T-helper 1 cell treated with Interleukin-12 subunit alpha and Interleukin-12 subunit beta and Interleukin-4 antibody, amounts not matched to agents 30 μg/mL and 1 μg/mL, for 36 hours (primary cell): ENCODE results near the gene C15orf40.
"Not testable (repeated sequence)": the region's sequence is repeated elsewhere in the genome, so short reads cannot be mapped to it uniquely, and the experiment has no call there.

Experiments used
- H3K27ac Mint-ChIP-seq: one replicate; pipeline ENCODE4 v1.8.0; 2021; ENCODE audit warnings: mild to moderate bottlenecking, mixed read lengths
- H3K27me3 Mint-ChIP-seq: one replicate; pipeline ENCODE4 v1.8.0; 2021; ENCODE audit warnings: low read depth, mixed read lengths
- H3K36me3 Mint-ChIP-seq: one replicate; pipeline ENCODE4 v1.8.0; 2021; ENCODE audit warnings: low read depth, mixed read lengths
- H3K4me1 Mint-ChIP-seq: one replicate; pipeline ENCODE4 v1.8.0; 2021; ENCODE audit warnings: low read depth, mixed read lengths
- H3K4me3 Mint-ChIP-seq: one replicate; pipeline ENCODE4 v1.8.0; 2021; ENCODE audit warnings: mild to moderate bottlenecking, moderate library complexity, mixed read lengths
- H3K9me3 Mint-ChIP-seq: one replicate; pipeline ENCODE4 v1.8.0; 2021; ENCODE audit warnings: mixed read lengths

The C15orf40 gene

GRCh38 chr15:83012076-83012426 is 612 bp upstream of the C15orf40 start:
- Mint-ChIP-seq H3K36me3 (peaks cover 27% of the 10 kb centered on the region), H3K27ac (peak overlapping the region; percentile 78), H3K27me3 (no peaks in the 10 kb centered on the region), H3K4me1 (peaks cover 40% of the 10 kb centered on the region), H3K4me3 (peak overlapping the region; percentile 98), H3K9me3 (no peaks in the 10 kb centered on the region)

- no peaks in the 10 kb centered on the region for H3K27me3 Mint-ChIP-seq
- H3K27ac Mint-ChIP-seq: peak overlapping the region; percentile 93
- peaks cover 27% of the 10 kb centered on the region for H3K36me3 Mint-ChIP-seq
- H3K4me1 Mint-ChIP-seq: peaks cover 40% of the 10 kb centered on the region
- H3K4me3 Mint-ChIP-seq: peak overlapping the region; percentile 98
- H3K9me3 Mint-ChIP-seq: no peaks in the 10 kb centered on the region
Measured at GRCh38 chr15:83010709-83011270, 649 bp downstream of the C15orf40 start.

GRCh38 chr15:83000672-83001031 is 10.8 kb downstream of the C15orf40 start:
- not testable (repeated sequence) for H3K27ac Mint-ChIP-seq, H3K9me3 Mint-ChIP-seq, H3K4me1 Mint-ChIP-seq, H3K36me3 Mint-ChIP-seq, H3K27me3 Mint-ChIP-seq, H3K4me3 Mint-ChIP-seq

GRCh38 chr15:82999905-83000671 is 11.4 kb downstream of the C15orf40 start:
- Mint-ChIP-seq H3K36me3 (peaks cover 5% of the 10 kb centered on the region), H3K27me3 (no peaks in the 10 kb centered on the region), H3K4me1 (peaks cover 8% of the 10 kb centered on the region), H3K27ac (peak overlapping the region; percentile 53), H3K9me3 (no peaks in the 10 kb centered on the region), H3K4me3 (peak overlapping the region; percentile 73)

GRCh38 chr15:82999426-82999825 is 12.0 kb downstream of the C15orf40 start:
- Mint-ChIP-seq H3K27me3 (no peaks in the 10 kb centered on the region), H3K4me1 (peaks cover 8% of the 10 kb centered on the region), H3K9me3 (no peaks in the 10 kb centered on the region), H3K36me3 (peaks cover 2% of the 10 kb centered on the region), H3K4me3 (no peak overlapping the region), H3K27ac (no peak overlapping the region)

- Mint-ChIP-seq H3K27ac (no peak overlapping the region), H3K27me3 (no peaks in the 10 kb centered on the region), H3K36me3 (peaks cover 8% of the 10 kb centered on the region), H3K4me1 (peaks cover 10% of the 10 kb centered on the region), H3K4me3 (no peak overlapping the region), H3K9me3 (no peaks in the 10 kb centered on the region)
Measured at GRCh38 chr15:82995938-82996337, 15.5 kb downstream of the C15orf40 start.

GRCh38 chr15:82995076-82995475 is 16.4 kb downstream of the C15orf40 start:
- no peak overlapping the region for H3K27ac Mint-ChIP-seq
- H3K27me3 Mint-ChIP-seq: no peaks in the 10 kb centered on the region
- no peaks in the 10 kb centered on the region for H3K9me3 Mint-ChIP-seq
- H3K4me1 Mint-ChIP-seq: peaks cover 4% of the 10 kb centered on the region
- H3K36me3 Mint-ChIP-seq: peaks cover 12% of the 10 kb centered on the region
- no peak overlapping the region for H3K4me3 Mint-ChIP-seq

- H3K27me3 Mint-ChIP-seq: no peaks in the 10 kb centered on the region
- no peak overlapping the region for H3K27ac Mint-ChIP-seq
- peaks cover 7% of the 10 kb centered on the region for H3K4me1 Mint-ChIP-seq
- peaks cover 23% of the 10 kb centered on the region for H3K36me3 Mint-ChIP-seq
- no peaks in the 10 kb centered on the region for H3K9me3 Mint-ChIP-seq
- no peak overlapping the region for H3K4me3 Mint-ChIP-seq
Measured at GRCh38 chr15:82993144-82993543, 18.3 kb downstream of the C15orf40 start.

- no peak overlapping the region for H3K4me3 Mint-ChIP-seq
- H3K27me3 Mint-ChIP-seq: no peaks in the 10 kb centered on the region
- H3K4me1 Mint-ChIP-seq: peaks cover 7% of the 10 kb centered on the region
- no peaks in the 10 kb centered on the region for H3K9me3 Mint-ChIP-seq
- no peak overlapping the region for H3K27ac Mint-ChIP-seq
- peaks cover 23% of the 10 kb centered on the region for H3K36me3 Mint-ChIP-seq
Measured at GRCh38 chr15:82992436-82992998, 18.9 kb downstream of the C15orf40 start.

GRCh38 chr15:82986442-82986780 is 25.0 kb downstream of the C15orf40 start:
- Mint-ChIP-seq H3K9me3 (no peaks in the 10 kb centered on the region), H3K27me3 (no peaks in the 10 kb centered on the region), H3K27ac (peak overlapping the region; percentile 93), H3K4me1 (peaks cover 27% of the 10 kb centered on the region), H3K36me3 (peaks cover 27% of the 10 kb centered on the region), H3K4me3 (peak overlapping the region; percentile 87)

GRCh38 chr15:82985688-82986441 is 25.6 kb downstream of the C15orf40 start, which contains the start of gene RAMAC:
RAMAC (plus strand) TSS chr15:82986210; CDS start chr15:82989019, 2,809 bp downstream.
- Mint-ChIP-seq H3K36me3 (peaks cover 24% of the 10 kb centered on the region), H3K4me3 (peak within 1 kb of the TSS; percentile 87), H3K27ac (peak within 1 kb of the TSS; percentile 93), H3K27me3 (no peaks in the 10 kb centered on the region), H3K4me1 (peaks cover 27% of the 10 kb centered on the region), H3K9me3 (no peaks in the 10 kb centered on the region)

- peaks cover 13% of the 10 kb centered on the region for H3K4me1 Mint-ChIP-seq
- H3K4me3 Mint-ChIP-seq: no peak overlapping the region
- no peaks in the 10 kb centered on the region for H3K9me3 Mint-ChIP-seq
- H3K27ac Mint-ChIP-seq: no peak overlapping the region
- peaks cover 5% of the 10 kb centered on the region for H3K36me3 Mint-ChIP-seq
- no peaks in the 10 kb centered on the region for H3K27me3 Mint-ChIP-seq
Measured at GRCh38 chr15:82980981-82981380, 30.5 kb downstream of the C15orf40 start.

- peaks cover 5% of the 10 kb centered on the region for H3K4me1 Mint-ChIP-seq
- H3K27ac Mint-ChIP-seq: no peak overlapping the region
- no peak overlapping the region for H3K4me3 Mint-ChIP-seq
- peaks cover 3% of the 10 kb centered on the region for H3K36me3 Mint-ChIP-seq
- no peaks in the 10 kb centered on the region for H3K9me3 Mint-ChIP-seq
- peaks cover 4% of the 10 kb centered on the region for H3K27me3 Mint-ChIP-seq
Measured at GRCh38 chr15:82979726-82980125, 31.7 kb downstream of the C15orf40 start.

- Mint-ChIP-seq H3K4me3 (no peak overlapping the region), H3K36me3 (peaks cover 3% of the 10 kb centered on the region), H3K27me3 (peaks cover 4% of the 10 kb centered on the region), H3K27ac (no peak overlapping the region), H3K9me3 (no peaks in the 10 kb centered on the region), H3K4me1 (peaks cover 4% of the 10 kb centered on the region)
Measured at GRCh38 chr15:82978438-82978837, 33.0 kb downstream of the C15orf40 start.

GRCh38 chr15:82977076-82977475 is 34.4 kb downstream of the C15orf40 start:
- H3K4me3 Mint-ChIP-seq: no peak overlapping the region
- no peaks in the 10 kb centered on the region for H3K9me3 Mint-ChIP-seq
- H3K27ac Mint-ChIP-seq: no peak overlapping the region
- H3K27me3 Mint-ChIP-seq: peaks cover 12% of the 10 kb centered on the region
- peaks cover 4% of the 10 kb centered on the region for H3K4me1 Mint-ChIP-seq
- H3K36me3 Mint-ChIP-seq: peaks cover 3% of the 10 kb centered on the region
